Panc1 (cell line): ENCODE data around the gene TMEM209. TPM values are rescaled to one million over a fixed set of nuclear protein-coding genes. Genes with fewer than 3 reads are reported as not detected.

Experiments
- ATAC-seq: fragments of 200-7000 bp; cut with Tn5 transposase; 2 replicates; pipeline ENCODE4 v1.9.1; 2020; ENCODE audit warnings: mild to moderate bottlenecking, moderate library complexity
- BruUV-seq: library from RNA; stranded (reverse); fragments of 400-500 nt; replicated peaks from 2 replicates; lab custom pipeline; 2021; lab: Mats Ljungman, UMichigan
- CTCF ChIA-PET: fragments of 300-600 bp; sonication (Branson Sonifier 250); formaldehyde crosslinking; loops from one replicate; lab custom pipeline; 2022; ENCODE audit warnings: antibody characterized with exemption; lab: Charles Lee
- POLR2A ChIA-PET: fragments of 300-600 bp; sonication (Branson Sonifier 250); formaldehyde crosslinking; loops from one replicate; lab custom pipeline; 2022; ENCODE audit warnings: antibody characterized with exemption; lab: Charles Lee
- DNase-seq: peaks from one replicate; pipeline ENCODE4 v3.0.0-alpha.2; 2010; ENCODE audit warnings: low read depth, low spot score
- H3K27ac ChIP-seq: 2 replicates; pipeline ENCODE4 v1.5.1; 2011; ENCODE audit warnings: mild to moderate bottlenecking, low read length, inconsistent platforms
- H3K27me3 ChIP-seq: fragments of 200-500 bp; sonication (Bioruptor generic); 2 replicates; pipeline ENCODE4 v1.6.0; 2014; ENCODE audit warnings: low read length, inconsistent platforms; ENCODE audit not compliant: control insufficient read depth, insufficient read depth
- H3K36me3 ChIP-seq: fragments of 200-500 bp; sonication (Bioruptor generic); 2 replicates; pipeline ENCODE4 v1.5.1; 2014; ENCODE audit warnings: inconsistent platforms, mild to moderate bottlenecking, low read length, moderate library complexity; ENCODE audit not compliant: control insufficient read depth, insufficient read depth
- H3K4me1 ChIP-seq: 2 replicates; pipeline ENCODE4 v1.5.1; 2011; ENCODE audit warnings: inconsistent platforms, mild to moderate bottlenecking, low read length, moderate library complexity; ENCODE audit not compliant: control insufficient read depth, insufficient read depth
- H3K4me3 ChIP-seq, 2 experiments: 2 replicates each; pipeline ENCODE4 v1.5.1; 2011 to 2012; ENCODE audit warnings: low read depth in 2 of 2, low read length in 2 of 2, mild to moderate bottlenecking in 2 of 2, inconsistent platforms in 1 of 2, moderate library complexity in 1 of 2
- H3K9me3 ChIP-seq: fragments of 200-500 bp; sonication (Bioruptor generic); 2 replicates; pipeline ENCODE4 v1.5.1; 2014; ENCODE audit warnings: low read depth, mild to moderate bottlenecking, inconsistent platforms, low read length, moderate library complexity; ENCODE audit not compliant: control insufficient read depth, insufficient read depth
- POLR2AphosphoS5 ChIP-seq: IDR thresholded peaks from 2 replicates; pipeline ENCODE4 v1.6.1; 2012; ENCODE audit warnings: mild to moderate bottlenecking, low read depth, low read length, moderate library complexity
- SIN3A ChIP-seq: IDR thresholded peaks from 2 replicates; pipeline ENCODE4 v1.6.1; 2012; ENCODE audit warnings: low read depth, mild to moderate bottlenecking, low read length, moderate library complexity, borderline replicate concordance; ENCODE audit not compliant: insufficient read depth
- TCF7L2 ChIP-seq: IDR thresholded peaks from 2 replicates; pipeline ENCODE4 v1.6.1; 2011; ENCODE audit warnings: mild to moderate bottlenecking, low read depth, low read length, inconsistent platforms
- in situ Hi-C: cut with HindIII; loops from 2 replicates; pipeline ENCODE4 v1.10.0; 2016; ENCODE audit warnings: low sequenced_read_pairs, low pct_unique_long_range_greater_than_20kb
- intact Hi-C: fragments of 100-400 bp; cut with micrococcal nuclease; formaldehyde crosslinking; loops from one replicate; pipeline ENCODE4 v1.10.0; 2022; ENCODE audit not compliant: unreplicated experiment
- total RNA-seq: library from RNA; stranded (reverse); gene quantifications from one replicate; pipeline ENCODE4 v1.2.1, GENCODE V29; 2021; ENCODE audit not compliant: unreplicated experiment
- TF ChIP-seq, protein P1 (sequence below), 2 experiments: IDR thresholded peaks; 2 replicates each; pipeline ENCODE4 v1.6.1; 2011 to 2012; ENCODE audit warnings: low read depth in 2 of 2, control low read depth in 1 of 2, low read length in 1 of 2, mild to moderate bottlenecking in 1 of 2, moderate library complexity in 1 of 2; ENCODE audit not compliant: insufficient read depth in 1 of 2
- TF ChIP-seq, protein P2 (sequence below): fragments of 450-650 bp; IDR thresholded peaks from 2 replicates; pipeline ENCODE4 v1.5.1; 2017; ENCODE audit warnings: mild to moderate bottlenecking

TMEM209 gene
- total RNA-seq, 1 experiment from 2014 or later: 32.3 TPM

DNA sequence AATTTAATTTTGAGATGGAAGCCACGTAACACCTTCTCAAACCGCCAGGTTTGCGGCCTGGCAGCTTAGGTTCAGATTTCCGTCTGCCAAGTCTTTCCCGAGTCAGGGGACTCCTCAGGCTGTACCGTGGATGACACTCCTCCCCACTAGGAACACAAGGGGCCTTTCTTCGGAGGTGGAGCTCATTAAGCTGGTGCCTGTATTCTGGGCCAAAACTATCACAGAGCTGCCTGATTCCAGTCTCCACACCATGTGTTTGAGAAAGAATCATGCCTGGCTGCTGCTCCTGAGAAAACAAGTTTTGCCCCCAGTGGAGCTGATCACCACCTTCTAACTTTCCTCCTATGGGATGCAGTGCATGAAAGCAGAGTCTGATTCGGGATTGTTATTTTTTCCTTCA lies 44.8 kb downstream of the TMEM209 start:
- intact Hi-C loops: no loop called here
- POLR2A ChIA-PET: interaction anchor here (0.5 kb wide), 1 partner anchor 33 kb away, joined by 3 read pairs; no protein-coding TSS in a partner anchor
- no TSS peak for BruUV-seq
- Histone ChIP-seq H3K36me3 (peaks cover 14% of the 10 kb centered on the region), H3K4me1 (no peaks in the 10 kb centered on the region), H3K27ac (no peak overlapping the region), H3K4me3 (no peak overlapping the region), H3K27me3 (no peaks in the 10 kb centered on the region), H3K9me3 (no peaks in the 10 kb centered on the region)
- CTCF ChIA-PET: interaction anchor here (0.5 kb wide), 1 partner anchor 97 kb away, joined by 3 read pairs; no protein-coding TSS in a partner anchor
- in situ Hi-C loops: no loop called here
- ATAC-seq: no peak
- TF ChIP-seq TCF7L2 (no peak), SIN3A (no peak), POLR2AphosphoS5 (no peak)
- TF ChIP-seq, protein P1, sequence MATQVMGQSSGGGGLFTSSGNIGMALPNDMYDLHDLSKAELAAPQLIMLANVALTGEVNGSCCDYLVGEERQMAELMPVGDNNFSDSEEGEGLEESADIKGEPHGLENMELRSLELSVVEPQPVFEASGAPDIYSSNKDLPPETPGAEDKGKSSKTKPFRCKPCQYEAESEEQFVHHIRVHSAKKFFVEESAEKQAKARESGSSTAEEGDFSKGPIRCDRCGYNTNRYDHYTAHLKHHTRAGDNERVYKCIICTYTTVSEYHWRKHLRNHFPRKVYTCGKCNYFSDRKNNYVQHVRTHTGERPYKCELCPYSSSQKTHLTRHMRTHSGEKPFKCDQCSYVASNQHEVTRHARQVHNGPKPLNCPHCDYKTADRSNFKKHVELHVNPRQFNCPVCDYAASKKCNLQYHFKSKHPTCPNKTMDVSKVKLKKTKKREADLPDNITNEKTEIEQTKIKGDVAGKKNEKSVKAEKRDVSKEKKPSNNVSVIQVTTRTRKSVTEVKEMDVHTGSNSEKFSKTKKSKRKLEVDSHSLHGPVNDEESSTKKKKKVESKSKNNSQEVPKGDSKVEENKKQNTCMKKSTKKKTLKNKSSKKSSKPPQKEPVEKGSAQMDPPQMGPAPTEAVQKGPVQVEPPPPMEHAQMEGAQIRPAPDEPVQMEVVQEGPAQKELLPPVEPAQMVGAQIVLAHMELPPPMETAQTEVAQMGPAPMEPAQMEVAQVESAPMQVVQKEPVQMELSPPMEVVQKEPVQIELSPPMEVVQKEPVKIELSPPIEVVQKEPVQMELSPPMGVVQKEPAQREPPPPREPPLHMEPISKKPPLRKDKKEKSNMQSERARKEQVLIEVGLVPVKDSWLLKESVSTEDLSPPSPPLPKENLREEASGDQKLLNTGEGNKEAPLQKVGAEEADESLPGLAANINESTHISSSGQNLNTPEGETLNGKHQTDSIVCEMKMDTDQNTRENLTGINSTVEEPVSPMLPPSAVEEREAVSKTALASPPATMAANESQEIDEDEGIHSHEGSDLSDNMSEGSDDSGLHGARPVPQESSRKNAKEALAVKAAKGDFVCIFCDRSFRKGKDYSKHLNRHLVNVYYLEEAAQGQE (IDR thresholded peaks at IDR 0.05; ENCODE audit: insufficient read depth in 1 of 2, low read depth in 2 of 2, low read length in 1 of 2): no peak
- TF ChIP-seq, protein P2, sequence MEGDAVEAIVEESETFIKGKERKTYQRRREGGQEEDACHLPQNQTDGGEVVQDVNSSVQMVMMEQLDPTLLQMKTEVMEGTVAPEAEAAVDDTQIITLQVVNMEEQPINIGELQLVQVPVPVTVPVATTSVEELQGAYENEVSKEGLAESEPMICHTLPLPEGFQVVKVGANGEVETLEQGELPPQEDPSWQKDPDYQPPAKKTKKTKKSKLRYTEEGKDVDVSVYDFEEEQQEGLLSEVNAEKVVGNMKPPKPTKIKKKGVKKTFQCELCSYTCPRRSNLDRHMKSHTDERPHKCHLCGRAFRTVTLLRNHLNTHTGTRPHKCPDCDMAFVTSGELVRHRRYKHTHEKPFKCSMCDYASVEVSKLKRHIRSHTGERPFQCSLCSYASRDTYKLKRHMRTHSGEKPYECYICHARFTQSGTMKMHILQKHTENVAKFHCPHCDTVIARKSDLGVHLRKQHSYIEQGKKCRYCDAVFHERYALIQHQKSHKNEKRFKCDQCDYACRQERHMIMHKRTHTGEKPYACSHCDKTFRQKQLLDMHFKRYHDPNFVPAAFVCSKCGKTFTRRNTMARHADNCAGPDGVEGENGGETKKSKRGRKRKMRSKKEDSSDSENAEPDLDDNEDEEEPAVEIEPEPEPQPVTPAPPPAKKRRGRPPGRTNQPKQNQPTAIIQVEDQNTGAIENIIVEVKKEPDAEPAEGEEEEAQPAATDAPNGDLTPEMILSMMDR: no peak
- no peak for DNase-seq

DNA sequence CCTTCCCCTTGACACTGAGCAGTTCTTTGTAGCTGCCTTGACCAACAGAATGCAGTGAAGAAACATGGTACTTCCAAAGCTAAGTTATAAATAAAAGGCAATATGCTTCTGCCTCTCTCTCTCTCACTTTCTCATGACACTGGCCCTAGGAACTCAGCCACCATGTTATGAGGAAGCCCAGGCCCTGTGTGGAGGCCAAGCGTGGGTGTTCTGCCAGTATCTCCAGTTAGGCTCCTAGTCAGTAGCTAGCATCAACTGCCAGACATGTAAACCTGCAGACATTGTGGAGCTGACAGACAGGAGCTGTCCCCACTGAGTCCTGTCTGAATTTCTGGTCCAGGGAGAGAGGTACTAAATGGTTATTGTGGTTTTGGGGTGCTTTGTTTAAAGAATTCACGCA lies 45.2 kb downstream of the TMEM209 start:
- no peak overlapping the region for H3K27ac ChIP-seq
- no TSS peak for BruUV-seq
- intact Hi-C loops: no loop called here
- peaks cover 9% of the 10 kb centered on the region; the same call in 1 of the 2 replicates for H3K36me3 ChIP-seq
- no peak overlapping the region for H3K4me3 ChIP-seq
- ChIA-PET CTCF (no interaction called here), POLR2A (interaction anchor here (0.6 kb wide), 1 partner anchor 399 kb away, joined by 7 read pairs; no protein-coding TSS in a partner anchor)
- no peaks in the 10 kb centered on the region for H3K9me3 ChIP-seq
- ATAC-seq (no peak), DNase-seq (no peak)
- no peaks in the 10 kb centered on the region for H3K27me3 ChIP-seq
- in situ Hi-C loops: no loop called here
- TF ChIP-seq POLR2AphosphoS5: no peak
- TF ChIP-seq, protein P1 (IDR thresholded peaks at IDR 0.05; ENCODE audit: insufficient read depth in 1 of 2, low read depth in 2 of 2, low read length in 1 of 2): no peak
- no peak for TF ChIP-seq TCF7L2
- no peak for TF ChIP-seq SIN3A
- TF ChIP-seq, protein P2: no peak
- H3K4me1 ChIP-seq: no peaks in the 10 kb centered on the region
